Ishikawa (cell line): Measurements from ENCODE around the gene PF4V1.

ENCODE experiments used
- CEBPB ChIP-seq: IDR thresholded peaks from 2 replicates; pipeline ENCODE4 v1.6.1; 2012
- CREB1 ChIP-seq: IDR thresholded peaks from 2 replicates; pipeline ENCODE4 v1.6.1; 2012; ENCODE audit warnings: low read depth
- EGR1 ChIP-seq: IDR thresholded peaks from 2 replicates; pipeline ENCODE4 v1.6.1; 2012
- EP300 ChIP-seq: IDR thresholded peaks from 2 replicates; pipeline ENCODE4 v1.6.1; 2012; ENCODE audit warnings: borderline replicate concordance
- FOXM1 ChIP-seq: IDR thresholded peaks from 2 replicates; pipeline ENCODE4 v1.6.1; 2012; ENCODE audit warnings: low read depth, borderline replicate concordance
- NFIC ChIP-seq: IDR thresholded peaks from 2 replicates; pipeline ENCODE4 v1.6.1; 2012
- RAD21 ChIP-seq: IDR thresholded peaks from 2 replicates; pipeline ENCODE4 v1.6.1; 2012; ENCODE audit warnings: low read depth
- TAF1 ChIP-seq: IDR thresholded peaks from 2 replicates; pipeline ENCODE4 v1.6.1; 2012; ENCODE audit warnings: low read depth, mild to moderate bottlenecking
- TCF12 ChIP-seq: IDR thresholded peaks from 2 replicates; pipeline ENCODE4 v1.6.1; 2012; ENCODE audit warnings: low read depth
- TEAD4 ChIP-seq: IDR thresholded peaks from 2 replicates; pipeline ENCODE4 v1.6.1; 2012
- YY1 ChIP-seq: IDR thresholded peaks from 2 replicates; pipeline ENCODE4 v1.6.1; 2012; ENCODE audit warnings: low read depth
- ZBTB7A ChIP-seq: IDR thresholded peaks from 2 replicates; pipeline ENCODE4 v1.6.1; 2012; ENCODE audit warnings: low read depth
- TF ChIP-seq, protein P1 (sequence below): IDR thresholded peaks from 2 replicates; pipeline ENCODE4 v1.6.1; 2012
- TF ChIP-seq, protein P2 (sequence below): IDR thresholded peaks from 2 replicates; pipeline ENCODE4 v1.6.1; 2012; ENCODE audit warnings: low read depth, mild to moderate bottlenecking
- TF ChIP-seq, protein P3 (sequence below): IDR thresholded peaks from 2 replicates; pipeline ENCODE4 v1.6.1; 2012

Gene PF4V1

DNA sequence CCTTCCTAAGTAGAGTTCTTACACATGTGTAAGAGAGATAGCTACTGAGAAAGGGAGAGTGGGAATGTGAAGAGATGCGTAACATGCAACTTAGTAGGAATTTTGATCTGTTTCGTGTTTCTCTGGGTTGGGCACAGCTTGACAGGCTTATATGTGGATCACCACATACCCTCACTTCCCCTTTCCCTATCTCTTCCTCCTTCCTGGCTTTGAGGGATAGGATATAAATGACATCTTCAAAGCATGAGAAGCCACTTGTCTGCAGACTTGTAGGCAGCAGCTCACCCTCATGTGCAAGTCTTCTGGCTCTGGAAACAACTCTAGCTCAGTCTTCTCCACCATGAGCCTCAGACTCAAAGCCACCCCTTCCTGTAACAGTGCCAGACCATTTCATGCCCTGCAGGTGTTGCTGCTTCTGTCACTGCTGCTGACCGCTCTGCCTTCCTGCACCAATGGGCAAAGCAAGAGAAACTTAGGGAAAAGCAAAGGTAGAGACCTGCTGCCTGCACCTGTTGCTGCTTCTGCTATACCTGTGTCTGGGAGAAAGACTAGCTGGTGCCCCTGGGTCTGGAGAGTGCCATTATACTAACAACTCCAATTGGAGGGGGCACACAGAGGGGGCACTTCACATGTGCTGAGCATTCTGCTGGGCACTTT, 5.4 kb upstream of the PF4V1 start:
- TF ChIP-seq, protein P1, sequence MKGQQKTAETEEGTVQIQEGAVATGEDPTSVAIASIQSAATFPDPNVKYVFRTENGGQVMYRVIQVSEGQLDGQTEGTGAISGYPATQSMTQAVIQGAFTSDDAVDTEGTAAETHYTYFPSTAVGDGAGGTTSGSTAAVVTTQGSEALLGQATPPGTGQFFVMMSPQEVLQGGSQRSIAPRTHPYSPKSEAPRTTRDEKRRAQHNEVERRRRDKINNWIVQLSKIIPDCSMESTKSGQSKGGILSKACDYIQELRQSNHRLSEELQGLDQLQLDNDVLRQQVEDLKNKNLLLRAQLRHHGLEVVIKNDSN: no peak
- TF ChIP-seq EGR1 (no peak), CREB1 (no peak), FOXM1 (no peak), RAD21 (no peak), ZBTB7A (no peak), CEBPB (no peak), TEAD4 (no peak), TAF1 (no peak), YY1 (no peak), TCF12 (no peak), NFIC (no peak), EP300 (no peak)
- TF ChIP-seq, protein P2, sequence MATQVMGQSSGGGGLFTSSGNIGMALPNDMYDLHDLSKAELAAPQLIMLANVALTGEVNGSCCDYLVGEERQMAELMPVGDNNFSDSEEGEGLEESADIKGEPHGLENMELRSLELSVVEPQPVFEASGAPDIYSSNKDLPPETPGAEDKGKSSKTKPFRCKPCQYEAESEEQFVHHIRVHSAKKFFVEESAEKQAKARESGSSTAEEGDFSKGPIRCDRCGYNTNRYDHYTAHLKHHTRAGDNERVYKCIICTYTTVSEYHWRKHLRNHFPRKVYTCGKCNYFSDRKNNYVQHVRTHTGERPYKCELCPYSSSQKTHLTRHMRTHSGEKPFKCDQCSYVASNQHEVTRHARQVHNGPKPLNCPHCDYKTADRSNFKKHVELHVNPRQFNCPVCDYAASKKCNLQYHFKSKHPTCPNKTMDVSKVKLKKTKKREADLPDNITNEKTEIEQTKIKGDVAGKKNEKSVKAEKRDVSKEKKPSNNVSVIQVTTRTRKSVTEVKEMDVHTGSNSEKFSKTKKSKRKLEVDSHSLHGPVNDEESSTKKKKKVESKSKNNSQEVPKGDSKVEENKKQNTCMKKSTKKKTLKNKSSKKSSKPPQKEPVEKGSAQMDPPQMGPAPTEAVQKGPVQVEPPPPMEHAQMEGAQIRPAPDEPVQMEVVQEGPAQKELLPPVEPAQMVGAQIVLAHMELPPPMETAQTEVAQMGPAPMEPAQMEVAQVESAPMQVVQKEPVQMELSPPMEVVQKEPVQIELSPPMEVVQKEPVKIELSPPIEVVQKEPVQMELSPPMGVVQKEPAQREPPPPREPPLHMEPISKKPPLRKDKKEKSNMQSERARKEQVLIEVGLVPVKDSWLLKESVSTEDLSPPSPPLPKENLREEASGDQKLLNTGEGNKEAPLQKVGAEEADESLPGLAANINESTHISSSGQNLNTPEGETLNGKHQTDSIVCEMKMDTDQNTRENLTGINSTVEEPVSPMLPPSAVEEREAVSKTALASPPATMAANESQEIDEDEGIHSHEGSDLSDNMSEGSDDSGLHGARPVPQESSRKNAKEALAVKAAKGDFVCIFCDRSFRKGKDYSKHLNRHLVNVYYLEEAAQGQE: no peak
- TF ChIP-seq, protein P3, sequence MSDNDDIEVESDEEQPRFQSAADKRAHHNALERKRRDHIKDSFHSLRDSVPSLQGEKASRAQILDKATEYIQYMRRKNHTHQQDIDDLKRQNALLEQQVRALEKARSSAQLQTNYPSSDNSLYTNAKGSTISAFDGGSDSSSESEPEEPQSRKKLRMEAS: no peak

GRCh38 chr4:73848183-73848777, 4.8 kb upstream of the PF4V1 start:
- TF ChIP-seq RAD21 (no peak), TEAD4 (no peak), FOXM1 (no peak), TAF1 (no peak), TCF12 (no peak), ZBTB7A (no peak), CREB1 (no peak), CEBPB (no peak), EP300 (no peak), NFIC (no peak), YY1 (no peak), EGR1 (no peak)
- TF ChIP-seq, protein P3: no peak
- TF ChIP-seq, protein P1: no peak
- TF ChIP-seq, protein P2: no peak

- TF ChIP-seq CREB1 (no peak), EP300 (no peak), CEBPB (no peak), NFIC (no peak), TCF12 (no peak), FOXM1 (no peak), ZBTB7A (no peak), YY1 (no peak), TAF1 (no peak), TEAD4 (no peak), EGR1 (no peak), RAD21 (no peak)
- TF ChIP-seq, protein P2: no peak
- TF ChIP-seq, protein P1: no peak
- TF ChIP-seq, protein P3: no peak
Observed at GRCh38 chr4:73850261-73850970, 2.7 kb upstream of the PF4V1 start.
